CD14-positive monocyte (primary cell): ENCODE measurements around the gene ARHGEF10L. TPM values are rescaled to one million over a fixed set of nuclear protein-coding genes. Genes with fewer than 3 reads are reported as not detected.
A peak's percentile ranks its signal among the peaks of the same experiment; 100 is the strongest.

ENCODE experiments used
- DNase-seq, 3 donors: peaks; one replicate each; pipeline ENCODE4 v3.0.0-alpha.2; 2011 to 2022
- H2AFZ ChIP-seq: 2 replicates; pipeline ENCODE4 v1.6.0; 2012; ENCODE audit warnings: mild to moderate bottlenecking, low read depth, low read length, inconsistent platforms; ENCODE audit not compliant: insufficient read depth, poor library complexity, severe bottlenecking
- H3K27ac ChIP-seq, 2 donors: 1 replicate in 1 of 2; 2 replicates in 1 of 2; pipeline ENCODE4 v1.5.1; 2012 to 2013; ENCODE audit warnings: low read length in 2 of 2, control low read depth in 1 of 2, inconsistent platforms in 1 of 2, low read depth in 1 of 2, mild to moderate bottlenecking in 1 of 2
- H3K27me3 ChIP-seq, 2 donors: one replicate each; pipeline versions ENCODE4 v1.6.0 to v1.6.1; 2011 to 2013; ENCODE audit warnings: low read length in 2 of 2; ENCODE audit not compliant: control insufficient read depth in 2 of 2, insufficient read depth in 2 of 2
- H3K36me3 ChIP-seq, 2 donors: replicated peaks in 1 of 2; 1 replicate in 1 of 2; 2 replicates in 1 of 2; pipeline versions ENCODE4 v1.5.1 to v1.6.1; 2012 to 2013; ENCODE audit warnings: low read length in 2 of 2, control low read depth in 1 of 2, inconsistent platforms in 1 of 2, mild to moderate bottlenecking in 1 of 2; ENCODE audit not compliant: insufficient read depth in 2 of 2, control insufficient read depth in 1 of 2
- H3K4me1 ChIP-seq, 2 donors: 1 replicate in 1 of 2; 2 replicates in 1 of 2; pipeline versions ENCODE4 v1.5.1 to v1.6.1; 2012 to 2013; ENCODE audit warnings: low read length in 2 of 2, control low read depth in 1 of 2, inconsistent platforms in 1 of 2, mild to moderate bottlenecking in 1 of 2, moderate library complexity in 1 of 2; ENCODE audit not compliant: insufficient read depth in 2 of 2, control insufficient read depth in 1 of 2
- H3K4me2 ChIP-seq: replicated peaks from 2 replicates; pipeline ENCODE3; 2012; ENCODE audit warnings: low read length, moderate library complexity, mild to moderate bottlenecking; ENCODE audit not compliant: poor library complexity, severe bottlenecking; ENCODE audit errors: extremely low read depth
- H3K4me3 ChIP-seq, 3 experiments: fragments of 200-600 bp in 1 of 3; sonication (generic) in 1 of 3; replicated peaks in 1 of 3; 1 replicate in 2 of 3; 2 replicates in 1 of 3; pipeline ENCODE4 v1.5.1; 2011 to 2013; ENCODE audit warnings: low read length in 3 of 3, mild to moderate bottlenecking in 3 of 3, control low read depth in 2 of 3, low read depth in 2 of 3, inconsistent platforms in 1 of 3, moderate library complexity in 1 of 3
- H3K79me2 ChIP-seq: 2 replicates; pipeline ENCODE4 v1.6.0; 2012; ENCODE audit warnings: mild to moderate bottlenecking, control low read depth, inconsistent platforms, low read length, moderate library complexity; ENCODE audit not compliant: insufficient read depth
- H3K9ac ChIP-seq: 2 replicates; pipeline ENCODE4 v1.6.0; 2017; ENCODE audit warnings: low read length, mild to moderate bottlenecking; ENCODE audit not compliant: insufficient read depth, poor library complexity, severe bottlenecking
- H3K9me3 ChIP-seq, 2 donors: replicated peaks in 1 of 2; 1 replicate in 1 of 2; 2 replicates in 1 of 2; pipeline versions ENCODE4 v1.5.1 to v1.6.1; 2012 to 2013; ENCODE audit warnings: low read length in 2 of 2, control low read depth in 1 of 2; ENCODE audit not compliant: control insufficient read depth in 1 of 2, insufficient read depth in 1 of 2
- H4K20me1 ChIP-seq: 2 replicates; pipeline ENCODE4 v1.6.0; 2012; ENCODE audit warnings: mild to moderate bottlenecking, low read length, control low read depth, moderate library complexity; ENCODE audit not compliant: insufficient read depth
- H3K27ac Mint-ChIP-seq, 7 donors: one replicate each; pipeline ENCODE4 v1.8.0; 2020; ENCODE audit warnings: mild to moderate bottlenecking in 7 of 7, mixed read lengths in 7 of 7, moderate library complexity in 6 of 7, inconsistent platforms in 2 of 7
- H3K27me3 Mint-ChIP-seq, 3 donors: one replicate each; pipeline ENCODE4 v1.8.0; 2021 to 2022; ENCODE audit warnings: low read depth in 3 of 3, mild to moderate bottlenecking in 3 of 3, mixed read lengths in 3 of 3, moderate library complexity in 3 of 3, inconsistent platforms in 1 of 3
- H3K36me3 Mint-ChIP-seq, 2 donors: one replicate each; pipeline ENCODE4 v1.8.0; 2020; ENCODE audit warnings: mixed read lengths in 2 of 2, inconsistent platforms in 1 of 2, mild to moderate bottlenecking in 1 of 2
- H3K4me1 Mint-ChIP-seq: one replicate; pipeline ENCODE4 v1.8.0; 2020; ENCODE audit warnings: mild to moderate bottlenecking, mixed read lengths
- H3K4me3 Mint-ChIP-seq, 2 donors: one replicate each; pipeline ENCODE4 v1.8.0; 2020; ENCODE audit warnings: mild to moderate bottlenecking in 2 of 2, mixed read lengths in 2 of 2, moderate library complexity in 1 of 2
- H3K9me3 Mint-ChIP-seq, 7 donors: one replicate each; pipeline ENCODE4 v1.8.0; 2020 to 2022; ENCODE audit warnings: mixed read lengths in 7 of 7, mild to moderate bottlenecking in 6 of 7, moderate library complexity in 6 of 7, inconsistent platforms in 2 of 7
- whole genome bisulfite sequencing: methylation state at CpG from one replicate; pipeline ENCODE4 v1.1.5; 2013; ENCODE audit warnings: missing lambda C conversion rate; ENCODE audit not compliant: insufficient coverage; 5-methylcytosine and 5-hydroxymethylcytosine counted together
- intact Hi-C, 2 donors: fragments of 100-400 bp; cut with micrococcal nuclease; formaldehyde crosslinking; loops; one replicate each; pipeline versions ENCODE4 v1.15.0 to v1.15.1; 2023
- polyA plus RNA-seq, 3 donors: library from polyadenylated mRNA; depleted of rRNA in 1 of 3; unstranded in 2 of 3; stranded (reverse) in 1 of 3; fragments of 300-500 nt in 2 of 3; fragments of >200 nt in 1 of 3; fragmentation: Illumina TruSeq in 2 of 3; gene quantifications; 1 replicate in 2 of 3; 2 replicates in 1 of 3; pipeline ENCODE4 v1.2.3, GENCODE V29; 2012 to 2021
- TF ChIP-seq, protein P1 (sequence below): fragments of 200-600 bp; IDR thresholded peaks from one replicate; pipeline ENCODE4 v1.8.0; 2022; ENCODE audit warnings: antibody characterized with exemption, mild to moderate bottlenecking

ARHGEF10L gene
- polyA plus RNA-seq, 3 donors = 20.7 to 95.7 (median 23.7) TPM

- Mint-ChIP-seq H3K4me3 (no peak overlapping the region), H3K36me3 (peaks cover 76 to 92% of the 10 kb centered on the region in 2 donors), H3K27me3 (no peaks in the 10 kb centered on the region), H3K4me1 (peaks cover 91% of the 10 kb centered on the region), H3K27ac (peak overlapping the region; percentile 96 to 100 (median 99)), H3K9me3 (peaks cover 0 to 2% (median 0%) of the 10 kb centered on the region in 7 donors)
- intact Hi-C loops = loop anchor here (10.0 kb wide), 1 partner anchor 199 kb away; the partner anchor contains the start of gene RCC2 (in 2 of the 2)
- Histone ChIP-seq H3K4me2 (no peak overlapping the region), H3K36me3 (peaks cover 67 to 75% of the 10 kb centered on the region in 2 donors), H3K4me1 (peaks cover 96 to 99% of the 10 kb centered on the region in 2 donors), H3K79me2 (peaks cover 58% of the 10 kb centered on the region), H3K27ac (peak overlapping the region; percentile 91), H3K4me3 (no peak overlapping the region), H4K20me1 (no peaks in the 10 kb centered on the region), H3K27me3 (no peaks in the 10 kb centered on the region), H2AFZ (no peak overlapping the region), H3K9ac (peak overlapping the region; percentile 15), H3K9me3 (no peaks in the 10 kb centered on the region)
- TF ChIP-seq, protein P1, sequence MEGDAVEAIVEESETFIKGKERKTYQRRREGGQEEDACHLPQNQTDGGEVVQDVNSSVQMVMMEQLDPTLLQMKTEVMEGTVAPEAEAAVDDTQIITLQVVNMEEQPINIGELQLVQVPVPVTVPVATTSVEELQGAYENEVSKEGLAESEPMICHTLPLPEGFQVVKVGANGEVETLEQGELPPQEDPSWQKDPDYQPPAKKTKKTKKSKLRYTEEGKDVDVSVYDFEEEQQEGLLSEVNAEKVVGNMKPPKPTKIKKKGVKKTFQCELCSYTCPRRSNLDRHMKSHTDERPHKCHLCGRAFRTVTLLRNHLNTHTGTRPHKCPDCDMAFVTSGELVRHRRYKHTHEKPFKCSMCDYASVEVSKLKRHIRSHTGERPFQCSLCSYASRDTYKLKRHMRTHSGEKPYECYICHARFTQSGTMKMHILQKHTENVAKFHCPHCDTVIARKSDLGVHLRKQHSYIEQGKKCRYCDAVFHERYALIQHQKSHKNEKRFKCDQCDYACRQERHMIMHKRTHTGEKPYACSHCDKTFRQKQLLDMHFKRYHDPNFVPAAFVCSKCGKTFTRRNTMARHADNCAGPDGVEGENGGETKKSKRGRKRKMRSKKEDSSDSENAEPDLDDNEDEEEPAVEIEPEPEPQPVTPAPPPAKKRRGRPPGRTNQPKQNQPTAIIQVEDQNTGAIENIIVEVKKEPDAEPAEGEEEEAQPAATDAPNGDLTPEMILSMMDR = no peak
- DNase-seq = peak in 1 of 3 donors; percentile 58
- 93% methylated on average over 6 of the region's 8 CpGs for WGBS
Observed at GRCh38 chr1:17633654-17634053, 94.2 kb downstream of the ARHGEF10L start.

DNA sequence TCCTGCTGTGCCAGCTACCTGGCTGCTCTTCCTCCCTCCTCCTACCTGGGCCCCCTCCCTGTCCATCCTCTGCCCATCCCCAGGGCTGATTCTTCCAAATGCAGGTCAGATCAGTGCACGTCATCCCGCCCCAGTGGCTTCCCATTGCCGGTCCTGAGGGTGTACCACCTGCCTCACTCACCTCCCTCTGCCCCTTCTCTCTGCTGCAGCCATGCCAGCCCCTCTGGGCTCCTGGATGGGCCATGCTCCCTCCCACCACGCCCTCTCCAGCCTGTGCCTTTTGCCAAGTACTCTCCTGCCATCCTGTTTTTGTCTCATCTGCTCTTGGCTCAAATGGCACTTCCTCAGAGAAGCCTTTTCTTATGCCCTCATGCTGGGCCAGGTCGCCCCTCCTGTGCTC is 95.8 kb downstream of the ARHGEF10L start:
- no peak overlapping the region for H2AFZ ChIP-seq
- no peaks in the 10 kb centered on the region for H3K27me3 ChIP-seq
- no peaks in the 10 kb centered on the region for H3K9me3 ChIP-seq
- H3K4me1 Mint-ChIP-seq = peaks cover 94% of the 10 kb centered on the region
- TF ChIP-seq, protein P1 = no peak
- peaks cover 60% of the 10 kb centered on the region for H3K79me2 ChIP-seq
- H3K27me3 Mint-ChIP-seq = peaks cover 0 to 2% (median 0%) of the 10 kb centered on the region in 3 donors
- H3K36me3 Mint-ChIP-seq = peaks cover 84 to 97% of the 10 kb centered on the region in 2 donors
- peak overlapping the region; percentile 53 for H3K4me2 ChIP-seq
- peak overlapping the region in 1 of 3 experiments; percentile 52 for H3K4me3 ChIP-seq
- H3K27ac ChIP-seq = peak overlapping the region; percentile 91
- H3K4me1 ChIP-seq = peaks cover 96 to 99% of the 10 kb centered on the region in 2 donors
- peaks cover 0 to 2% (median 0%) of the 10 kb centered on the region in 7 donors for H3K9me3 Mint-ChIP-seq
- peak overlapping the region; percentile 58 for H3K9ac ChIP-seq
- peak overlapping the region; percentile 96 to 100 (median 99) for H3K27ac Mint-ChIP-seq
- H3K4me3 Mint-ChIP-seq = peak overlapping the region in 1 of 2 donors; percentile 11
- H3K36me3 ChIP-seq = peaks cover 77 to 83% of the 10 kb centered on the region in 2 donors
- no peaks in the 10 kb centered on the region for H4K20me1 ChIP-seq
- no peak for DNase-seq
- WGBS = 59% methylated on average over 3 of the region's 5 CpGs
- intact Hi-C loops = loop anchor here (10.0 kb wide), 1 partner anchor 200 kb away; the partner anchor contains the start of gene RCC2 (in 2 of the 2)
